B cell (primary cell): ENCODE results near the gene GCNT2. TPM values are rescaled to one million over a fixed set of nuclear protein-coding genes. Genes with fewer than 3 reads are reported as not detected.

Source experiments
- ATAC-seq: fragments of 200-7000 bp; cut with Tn5 transposase; one replicate; pipeline ENCODE4 v1.10.0; 2021; ENCODE audit warnings: low read depth, mild to moderate bottlenecking, moderate number of reproducible peaks, moderate library complexity
- CTCF ChIA-PET: fragments of 350-600 bp; sonication (Branson Sonifier 250); formaldehyde crosslinking; loops from one replicate; lab custom pipeline; 2021; ENCODE audit warnings: antibody characterized with exemption, inconsistent platforms; lab: Charles Lee
- POLR2A ChIA-PET: fragments of 350-600 bp; sonication (Branson Sonifier 250); formaldehyde crosslinking; loops from one replicate; lab custom pipeline; 2021; ENCODE audit warnings: antibody characterized with exemption; lab: Charles Lee
- DNase-seq: peaks from one replicate; pipeline ENCODE4 v3.0.0; 2013
- H2AFZ ChIP-seq: 2 replicates; pipeline ENCODE4 v1.6.1; 2012; ENCODE audit warnings: mild to moderate bottlenecking, low read depth, low read length; ENCODE audit not compliant: insufficient read depth, poor library complexity, severe bottlenecking
- H3K27ac ChIP-seq, 2 donors: 1 replicate in 1 of 2; 2 replicates in 1 of 2; pipeline ENCODE4 v1.5.1; 2012 to 2013; ENCODE audit warnings: low read length in 2 of 2, mild to moderate bottlenecking in 2 of 2, moderate library complexity in 1 of 2
- H3K27me3 ChIP-seq, 4 experiments: fragments of 200-600 bp in 1 of 4; sonication (generic) in 1 of 4; replicated peaks in 1 of 4; 1 replicate in 2 of 4; 2 replicates in 2 of 4; pipeline versions ENCODE4 v1.6.1 to v1.7.0; 2013 to 2016; ENCODE audit warnings: low read length in 3 of 4, mild to moderate bottlenecking in 2 of 4, mixed read lengths in 1 of 4, moderate library complexity in 1 of 4; ENCODE audit not compliant: insufficient read depth in 4 of 4, control insufficient read depth in 3 of 4; ENCODE audit errors: control extremely low read depth in 1 of 4
- H3K36me3 ChIP-seq, 2 experiments: replicated peaks in 1 of 2; 1 replicate in 1 of 2; 2 replicates in 1 of 2; pipeline versions ENCODE4 v1.6.1 to v1.7.1; 2013; ENCODE audit warnings: low read length in 1 of 2; ENCODE audit not compliant: insufficient read depth in 2 of 2, control insufficient read depth in 1 of 2; ENCODE audit errors: control extremely low read depth in 1 of 2, extremely low read depth in 1 of 2
- H3K4me1 ChIP-seq, 2 donors: fragments of 200-600 bp in 1 of 2; sonication (generic) in 1 of 2; 1 replicate in 1 of 2; 2 replicates in 1 of 2; pipeline versions ENCODE4 v1.5.1 to v1.6.1; 2013 to 2017; ENCODE audit warnings: low read length in 2 of 2; ENCODE audit not compliant: control insufficient read depth in 2 of 2, insufficient read depth in 2 of 2
- H3K4me2 ChIP-seq: replicated peaks from 2 replicates; pipeline ENCODE3; 2012; ENCODE audit warnings: mild to moderate bottlenecking, low read depth, low read length; ENCODE audit not compliant: poor library complexity, severe bottlenecking
- H3K4me3 ChIP-seq, 5 experiments: fragments of 200-600 bp in 1 of 5; sonication (generic) in 1 of 5; 1 replicate in 3 of 5; 2 replicates in 2 of 5; pipeline versions ENCODE4 v1.5.1 to v1.7.0; 2011 to 2016; ENCODE audit warnings: low read length in 4 of 5, mild to moderate bottlenecking in 4 of 5, low read depth in 2 of 5, control low read depth in 1 of 5, moderate library complexity in 1 of 5; ENCODE audit not compliant: insufficient read depth in 1 of 5; ENCODE audit errors: control extremely low read depth in 1 of 5, extremely low read depth in 1 of 5
- H3K79me2 ChIP-seq: fragments of 200-600 bp; sonication (generic); one replicate; pipeline ENCODE4 v1.6.0; 2016; ENCODE audit warnings: low read length; ENCODE audit not compliant: control insufficient read depth, insufficient read depth
- H3K9ac ChIP-seq: fragments of 200-600 bp; sonication (generic); 2 replicates; pipeline ENCODE4 v1.6.1; 2017; ENCODE audit warnings: mild to moderate bottlenecking, low read length, moderate library complexity
- H3K9me3 ChIP-seq, 3 donors: one replicate each; pipeline versions ENCODE4 v1.6.1 to v1.7.1; 2013; ENCODE audit warnings: low read length in 2 of 3; ENCODE audit not compliant: control insufficient read depth in 2 of 3, insufficient read depth in 1 of 3; ENCODE audit errors: control extremely low read depth in 1 of 3
- H4K20me1 ChIP-seq: 2 replicates; pipeline ENCODE4 v1.6.0; 2012; ENCODE audit warnings: mild to moderate bottlenecking, low read length; ENCODE audit not compliant: insufficient read depth, control insufficient read depth, poor library complexity, severe bottlenecking
- H3K27ac Mint-ChIP-seq: one replicate; pipeline ENCODE4 v1.8.0; 2021; ENCODE audit warnings: mixed read lengths
- H3K27me3 Mint-ChIP-seq: one replicate; pipeline ENCODE4 v1.8.0; 2021; ENCODE audit warnings: mixed read lengths
- H3K4me1 Mint-ChIP-seq: one replicate; pipeline ENCODE4 v1.8.0; 2021; ENCODE audit warnings: mixed read lengths
- H3K4me3 Mint-ChIP-seq: one replicate; pipeline ENCODE4 v1.8.0; 2021; ENCODE audit warnings: mixed read lengths
- H3K9me3 Mint-ChIP-seq: one replicate; pipeline ENCODE4 v1.8.0; 2022; ENCODE audit warnings: mixed read lengths; ENCODE audit not compliant: insufficient read depth
- EZH2 ChIP-seq: IDR thresholded peaks from 2 replicates; pipeline ENCODE4 v1.6.1; 2012; ENCODE audit warnings: borderline replicate concordance, low read depth, mild to moderate bottlenecking, moderate library complexity, low read length; ENCODE audit not compliant: insufficient read depth, poor library complexity, severe bottlenecking
- WGBS: methylation state at CpG from one replicate; pipeline ENCODE4 v1.1.5; 2013; ENCODE audit warnings: missing lambda C conversion rate; ENCODE audit not compliant: insufficient coverage; 5-methylcytosine and 5-hydroxymethylcytosine counted together
- intact Hi-C: fragments of 100-400 bp; cut with micrococcal nuclease; formaldehyde crosslinking; loops from one replicate; pipeline ENCODE4 v1.10.0; 2022
- polyA plus RNA-seq: library from polyadenylated mRNA; depleted of rRNA; stranded (reverse); fragments of >200 nt; gene quantifications from 2 replicates; pipeline ENCODE4 v1.2.3, GENCODE V29; 2012
- total RNA-seq, 2 donors: library from RNA; stranded (reverse); fragments of 120-200 nt in 1 of 2; gene quantifications; 1 replicate in 1 of 2; 2 replicates in 1 of 2; pipeline versions ENCODE4 v1.2.3 to v1.2.4, GENCODE V29; 2013 to 2022
- TF ChIP-seq, protein P1 (sequence below): fragments of 200-600 bp; IDR thresholded peaks from one replicate; pipeline ENCODE4 v1.8.0; 2022; ENCODE audit warnings: antibody characterized with exemption, mild to moderate bottlenecking

Gene GCNT2
- total and polyA plus RNA-seq, 2 donors (not counting 1 experiment from before 2014, with no cell fraction given): 6.8 to 32.1 TPM

GRCh38 chr6:10541591-10541990 lies 20.4 kb downstream of the GCNT2 start:
- Histone ChIP-seq H3K4me2 (no peak overlapping the region), H3K27ac (no peak overlapping the region), H3K36me3 (no peaks in the 10 kb centered on the region), H2AFZ (no peak overlapping the region), H3K4me1 (peaks cover 24 to 29% of the 10 kb centered on the region in 2 donors), H3K27me3 (no peaks in the 10 kb centered on the region), H3K9me3 (no peaks in the 10 kb centered on the region), H3K4me3 (no peak overlapping the region), H3K79me2 (peaks cover 79% of the 10 kb centered on the region), H4K20me1 (peaks cover 21% of the 10 kb centered on the region), H3K9ac (no peak overlapping the region)
- CTCF ChIA-PET: no interaction called here
- H3K9me3 Mint-ChIP-seq: no peaks in the 10 kb centered on the region
- intact Hi-C loops: no loop called here
- 83% methylated on average over 1 of the region's 1 CpG for WGBS
- ATAC-seq: no peak
- POLR2A ChIA-PET: no interaction called here
- H3K27me3 Mint-ChIP-seq: no peaks in the 10 kb centered on the region
- DNase-seq: no peak
- no peak overlapping the region for H3K4me3 Mint-ChIP-seq
- no peak overlapping the region for H3K27ac Mint-ChIP-seq
- TF ChIP-seq, protein P1, sequence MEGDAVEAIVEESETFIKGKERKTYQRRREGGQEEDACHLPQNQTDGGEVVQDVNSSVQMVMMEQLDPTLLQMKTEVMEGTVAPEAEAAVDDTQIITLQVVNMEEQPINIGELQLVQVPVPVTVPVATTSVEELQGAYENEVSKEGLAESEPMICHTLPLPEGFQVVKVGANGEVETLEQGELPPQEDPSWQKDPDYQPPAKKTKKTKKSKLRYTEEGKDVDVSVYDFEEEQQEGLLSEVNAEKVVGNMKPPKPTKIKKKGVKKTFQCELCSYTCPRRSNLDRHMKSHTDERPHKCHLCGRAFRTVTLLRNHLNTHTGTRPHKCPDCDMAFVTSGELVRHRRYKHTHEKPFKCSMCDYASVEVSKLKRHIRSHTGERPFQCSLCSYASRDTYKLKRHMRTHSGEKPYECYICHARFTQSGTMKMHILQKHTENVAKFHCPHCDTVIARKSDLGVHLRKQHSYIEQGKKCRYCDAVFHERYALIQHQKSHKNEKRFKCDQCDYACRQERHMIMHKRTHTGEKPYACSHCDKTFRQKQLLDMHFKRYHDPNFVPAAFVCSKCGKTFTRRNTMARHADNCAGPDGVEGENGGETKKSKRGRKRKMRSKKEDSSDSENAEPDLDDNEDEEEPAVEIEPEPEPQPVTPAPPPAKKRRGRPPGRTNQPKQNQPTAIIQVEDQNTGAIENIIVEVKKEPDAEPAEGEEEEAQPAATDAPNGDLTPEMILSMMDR: no peak
- no peak for TF ChIP-seq EZH2
- H3K4me1 Mint-ChIP-seq: peaks cover 62% of the 10 kb centered on the region

- DNase-seq (no peak), ATAC-seq (no peak)
- no peak overlapping the region for H3K4me2 ChIP-seq
- H3K9me3 ChIP-seq: no peaks in the 10 kb centered on the region
- no peak overlapping the region for H3K27ac ChIP-seq
- peaks cover 25% of the 10 kb centered on the region for H4K20me1 ChIP-seq
- peaks cover 17 to 23% of the 10 kb centered on the region in 2 donors for H3K4me1 ChIP-seq
- H3K27ac Mint-ChIP-seq: peak overlapping the region; percentile 5
- H3K4me3 ChIP-seq: no peak overlapping the region
- H3K27me3 ChIP-seq: no peaks in the 10 kb centered on the region
- peaks cover 60% of the 10 kb centered on the region for H3K4me1 Mint-ChIP-seq
- no peaks in the 10 kb centered on the region for H3K36me3 ChIP-seq
- CTCF ChIA-PET: no interaction called here
- WGBS: no CpG with 5 or more reads among the region's 2 CpGs
- intact Hi-C loops: no loop called here
- POLR2A ChIA-PET: no interaction called here
- H3K4me3 Mint-ChIP-seq: no peak overlapping the region
- TF ChIP-seq, protein P1: no peak
- TF ChIP-seq EZH2: no peak
- H3K9ac ChIP-seq: no peak overlapping the region
- no peak overlapping the region for H2AFZ ChIP-seq
- H3K27me3 Mint-ChIP-seq: no peaks in the 10 kb centered on the region
- no peaks in the 10 kb centered on the region for H3K9me3 Mint-ChIP-seq
- peaks cover 78% of the 10 kb centered on the region for H3K79me2 ChIP-seq
Measured at GRCh38 chr6:10542213-10542612, 21.1 kb downstream of the GCNT2 start.
